Measurements from ENCODE around the gene PARP3.

- no peak for TF ChIP-seq CTCF (IDR thresholded peaks at IDR 0.05; ENCODE audit: low read depth, low read length)
- TF ChIP-seq POLR2A (IDR thresholded peaks at IDR 0.05; ENCODE audit: extremely low read depth, insufficient read length): no peak
- no peak for TF ChIP-seq MYC (IDR thresholded peaks at IDR 0.05; ENCODE audit: low read depth, low read length)
These were observed 25.7 kb upstream of the PARP3 start for GRCh38 chr3:51916418-51916817.

Data from NB4 (cell line).